Brain pericyte (primary cell): ENCODE data around the gene PDE8A.
"Not testable (repeated sequence)": the region's sequence is repeated elsewhere in the genome, so short reads cannot be mapped to it uniquely, and the experiment has no call there.

Experiments
- DNase-seq: peaks from one replicate; pipeline ENCODE4 v3.0.0-alpha.2; 2012; ENCODE audit warnings: low read depth, low spot score

PDE8A gene

GRCh38 chr15:85178308-85178707 lies 196.7 kb downstream of the PDE8A start:
- no peak for DNase-seq

GRCh38 chr15:85179700-85180099 lies 198.0 kb downstream of the PDE8A start:
- no peak for DNase-seq

GRCh38 chr15:85185350-85185749 lies 203.7 kb downstream of the PDE8A start:
- DNase-seq: not testable (repeated sequence)

GRCh38 chr15:85188171-85188577 lies 206.5 kb downstream of the PDE8A start:
- not testable (repeated sequence) for DNase-seq
